Activated CD8-positive, alpha-beta memory T cell treated with anti-CD3 and anti-CD28 coated beads for 36 hours (primary cell): ENCODE results near the gene CYP46A1. TPM values are rescaled to one million over a fixed set of nuclear protein-coding genes. Genes with fewer than 3 reads are reported as not detected.

Source experiments
- CTCF ChIA-PET: fragments of 350-600 bp; sonication (Branson Sonifier 250); formaldehyde crosslinking; loops from one replicate; lab custom pipeline; 2021; ENCODE audit warnings: antibody characterized with exemption; lab: Charles Lee
- POLR2A ChIA-PET: fragments of 350-600 bp; sonication (Branson Sonifier 250); formaldehyde crosslinking; loops from one replicate; lab custom pipeline; 2021; ENCODE audit warnings: antibody characterized with exemption; lab: Charles Lee
- total RNA-seq, 2 experiments: library from RNA; stranded (reverse); gene quantifications; one replicate each; pipeline ENCODE4 v1.2.3, GENCODE V29; 2021

The CYP46A1 gene
- total RNA-seq, 2 experiments from 2014 or later: 0.19 to 0.46 TPM

GRCh38 chr14:99748529-99748928, 64.4 kb downstream of the CYP46A1 start:
- ChIA-PET POLR2A (no interaction called here), CTCF (no interaction called here)

DNA sequence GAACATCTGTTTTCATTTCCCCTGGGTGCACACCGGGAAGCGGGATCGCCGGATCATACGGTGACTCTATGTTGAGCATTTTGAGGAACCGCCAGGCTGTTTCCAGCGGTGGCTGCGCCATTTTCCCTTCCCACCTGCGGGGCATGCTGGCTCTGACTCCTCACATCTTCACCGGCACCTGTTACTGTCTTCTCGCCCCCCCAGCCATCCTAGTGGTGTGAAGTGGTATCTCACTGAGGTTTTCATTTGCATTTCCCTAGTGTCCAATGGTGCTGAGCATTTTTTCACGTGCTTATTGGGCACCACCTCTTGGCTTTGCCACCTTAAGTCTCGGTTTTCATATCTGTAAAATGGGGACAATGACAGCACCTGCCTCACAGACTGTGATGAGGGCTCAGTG, 65.0 kb downstream of the CYP46A1 start:
- POLR2A ChIA-PET: no interaction called here
- CTCF ChIA-PET: no interaction called here

DNA sequence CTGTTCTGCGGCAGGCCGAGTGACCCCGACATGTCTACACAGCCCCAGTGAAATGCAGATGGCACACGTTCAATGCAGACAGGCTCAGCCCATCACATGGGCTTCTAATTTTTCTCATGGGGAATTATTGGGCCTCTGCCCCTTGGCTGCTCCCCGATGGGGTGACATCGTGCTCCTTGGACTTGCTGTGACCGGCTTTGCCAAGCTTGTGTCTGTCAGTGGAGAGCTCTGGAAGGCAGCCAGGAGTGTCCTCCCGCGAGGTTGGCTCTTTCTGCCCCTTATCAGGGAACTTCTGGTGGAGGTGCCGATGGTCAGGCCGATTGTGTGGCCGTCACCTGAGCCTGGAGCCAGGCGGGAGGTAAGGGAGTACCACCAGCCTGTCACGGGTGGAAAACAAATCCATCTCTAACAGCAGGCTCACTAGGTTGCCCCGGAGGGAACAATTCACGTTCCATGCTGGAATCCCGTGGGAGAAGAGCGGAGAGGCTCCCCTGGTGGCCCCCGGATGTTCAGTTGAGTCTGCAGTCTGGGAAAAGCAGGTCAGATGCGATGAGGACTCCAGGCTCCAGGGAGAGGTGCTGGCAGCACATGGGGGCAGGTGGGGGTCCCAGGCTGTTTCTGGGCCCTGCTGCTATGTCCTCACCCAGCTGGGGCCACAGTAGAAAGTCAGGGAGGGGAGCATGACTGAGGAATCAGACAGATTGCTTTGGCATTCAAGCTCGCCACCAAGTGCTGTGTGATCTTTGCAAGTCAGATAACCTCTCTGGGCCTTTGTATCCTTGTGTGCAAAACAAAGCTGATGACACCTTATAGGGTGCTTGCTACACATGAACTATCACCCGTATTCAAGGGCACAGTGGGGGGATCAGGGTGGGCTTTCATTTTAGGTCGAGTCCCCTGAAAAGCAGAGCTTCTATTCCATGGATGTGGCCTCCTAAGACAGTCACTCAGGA, 65.9 kb downstream of the CYP46A1 start:
- ChIA-PET CTCF (interaction anchor here (0.9 kb wide), 1 partner anchor 20 kb away, joined by 3 read pairs; no protein-coding TSS in a partner anchor), POLR2A (no interaction called here)

DNA sequence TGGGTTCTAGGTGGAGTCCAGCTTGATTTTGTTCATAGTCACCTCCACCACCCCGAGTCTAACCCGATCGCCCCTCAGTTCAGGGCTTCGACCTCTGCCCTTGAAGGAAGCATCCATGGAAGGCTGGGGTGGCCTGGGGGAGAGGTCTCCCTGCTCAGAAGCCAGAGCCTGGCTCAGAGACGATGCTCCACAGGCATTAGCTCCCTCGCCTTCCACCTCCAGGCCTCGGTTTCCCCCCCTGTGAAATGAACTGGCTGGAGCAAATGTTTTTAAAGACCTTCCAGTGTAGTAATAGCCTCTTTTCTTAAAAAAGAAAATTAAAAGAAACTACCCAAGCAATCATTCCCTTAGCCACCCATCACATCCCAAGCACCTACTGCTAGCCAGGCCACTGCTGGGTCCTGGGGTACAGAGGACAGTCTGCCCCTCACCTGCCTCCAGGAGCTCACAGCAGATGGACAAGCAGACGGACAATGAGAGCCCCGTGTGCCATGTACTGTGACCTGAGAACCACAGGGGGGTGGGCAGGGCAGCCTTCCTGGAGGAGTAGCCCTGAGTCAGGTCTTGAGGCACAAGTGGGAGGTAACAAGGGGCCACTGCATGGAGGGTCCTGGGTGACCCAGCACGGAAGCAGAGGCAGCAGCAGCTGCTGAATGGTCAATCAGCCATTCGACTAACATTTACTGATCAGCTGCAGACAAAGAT, 66.8 kb downstream of the CYP46A1 start:
- CTCF ChIA-PET: interaction anchor here (0.9 kb wide), 1 partner anchor 21 kb away, joined by 3 read pairs; no protein-coding TSS in a partner anchor
- POLR2A ChIA-PET: no interaction called here

- POLR2A ChIA-PET: no interaction called here
- CTCF ChIA-PET: interaction anchor here (0.6 kb wide), 1 partner anchor 148 kb away, joined by 3 read pairs; no protein-coding TSS in a partner anchor
Observed at GRCh38 chr14:99751539-99752485, 67.7 kb downstream of the CYP46A1 start.

DNA sequence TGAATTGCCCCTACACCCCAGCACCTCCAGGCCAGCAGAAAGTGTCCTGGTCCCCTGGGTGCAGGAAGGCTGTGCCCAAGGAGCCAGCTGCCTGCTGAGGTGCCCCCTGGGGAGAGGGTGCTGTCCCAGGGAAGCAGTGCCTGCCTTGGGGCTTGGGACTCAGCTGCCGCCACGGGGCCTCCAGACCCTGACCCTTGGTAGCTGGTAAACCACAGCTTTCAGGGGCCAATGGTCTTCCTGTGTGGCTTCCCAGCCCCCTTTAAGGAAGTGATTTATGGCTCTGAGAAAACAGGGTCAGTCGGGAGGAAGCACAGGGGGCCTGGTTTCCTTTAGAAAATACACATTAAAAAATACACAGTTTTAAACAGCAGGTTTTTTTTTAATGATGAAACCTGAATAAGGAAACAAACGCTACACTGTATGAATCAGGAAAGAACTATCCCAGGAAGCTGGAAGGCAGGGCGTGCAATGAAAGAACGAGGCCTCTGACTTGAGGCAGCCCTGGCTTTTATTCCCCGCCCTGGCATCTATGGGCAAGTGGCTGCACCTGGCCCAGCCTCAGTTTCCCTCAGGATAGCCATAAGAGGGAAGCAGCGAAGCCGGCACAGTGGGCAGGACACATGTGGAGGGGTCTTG, 68.5 kb downstream of the CYP46A1 start:
- ChIA-PET CTCF (no interaction called here), POLR2A (no interaction called here)

DNA sequence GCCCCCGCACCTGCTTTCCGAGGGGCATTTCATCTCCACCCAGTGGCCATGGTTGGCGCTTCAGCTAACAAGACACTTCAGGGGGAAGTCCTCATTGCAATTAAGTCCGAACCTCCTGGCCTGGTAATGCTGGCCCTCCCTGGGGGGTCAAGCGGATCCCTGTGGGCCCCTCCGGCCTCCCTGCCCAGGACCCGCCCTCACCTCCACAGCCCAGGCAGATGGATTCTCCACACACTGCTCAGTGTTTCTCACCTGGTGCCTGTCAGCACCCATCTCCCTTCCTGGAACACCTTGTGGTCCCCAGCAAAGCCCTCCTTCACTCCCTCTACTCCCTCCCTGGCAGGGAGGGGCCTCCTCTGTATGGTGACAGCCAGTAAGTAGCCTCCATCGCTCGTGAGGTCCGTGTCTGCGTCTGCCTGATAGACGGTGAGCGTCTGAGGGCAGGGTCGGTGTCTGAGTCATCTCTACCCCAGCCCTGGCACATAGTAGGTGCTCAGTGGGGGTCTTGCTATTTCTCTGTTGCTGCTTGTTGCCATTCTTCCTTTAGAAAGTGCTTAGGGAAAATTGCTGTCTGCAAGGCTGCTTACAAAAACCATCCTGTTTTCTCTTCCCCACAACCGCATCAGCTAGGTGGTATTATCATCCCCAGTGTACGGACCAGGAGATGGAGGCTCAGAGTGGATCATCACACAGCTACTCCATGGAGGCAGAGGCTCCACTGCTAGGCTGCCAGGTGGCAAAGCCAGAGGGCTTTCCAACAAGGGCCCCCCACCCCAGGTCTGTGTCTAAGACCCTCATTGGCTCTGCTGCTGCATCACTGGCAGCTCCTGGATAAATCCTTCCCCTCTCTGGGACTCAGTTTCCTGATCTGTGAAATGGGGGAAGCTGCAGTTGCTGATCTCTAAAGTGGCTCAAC, 69.4 kb downstream of the CYP46A1 start:
- ChIA-PET CTCF (no interaction called here), POLR2A (no interaction called here)

DNA sequence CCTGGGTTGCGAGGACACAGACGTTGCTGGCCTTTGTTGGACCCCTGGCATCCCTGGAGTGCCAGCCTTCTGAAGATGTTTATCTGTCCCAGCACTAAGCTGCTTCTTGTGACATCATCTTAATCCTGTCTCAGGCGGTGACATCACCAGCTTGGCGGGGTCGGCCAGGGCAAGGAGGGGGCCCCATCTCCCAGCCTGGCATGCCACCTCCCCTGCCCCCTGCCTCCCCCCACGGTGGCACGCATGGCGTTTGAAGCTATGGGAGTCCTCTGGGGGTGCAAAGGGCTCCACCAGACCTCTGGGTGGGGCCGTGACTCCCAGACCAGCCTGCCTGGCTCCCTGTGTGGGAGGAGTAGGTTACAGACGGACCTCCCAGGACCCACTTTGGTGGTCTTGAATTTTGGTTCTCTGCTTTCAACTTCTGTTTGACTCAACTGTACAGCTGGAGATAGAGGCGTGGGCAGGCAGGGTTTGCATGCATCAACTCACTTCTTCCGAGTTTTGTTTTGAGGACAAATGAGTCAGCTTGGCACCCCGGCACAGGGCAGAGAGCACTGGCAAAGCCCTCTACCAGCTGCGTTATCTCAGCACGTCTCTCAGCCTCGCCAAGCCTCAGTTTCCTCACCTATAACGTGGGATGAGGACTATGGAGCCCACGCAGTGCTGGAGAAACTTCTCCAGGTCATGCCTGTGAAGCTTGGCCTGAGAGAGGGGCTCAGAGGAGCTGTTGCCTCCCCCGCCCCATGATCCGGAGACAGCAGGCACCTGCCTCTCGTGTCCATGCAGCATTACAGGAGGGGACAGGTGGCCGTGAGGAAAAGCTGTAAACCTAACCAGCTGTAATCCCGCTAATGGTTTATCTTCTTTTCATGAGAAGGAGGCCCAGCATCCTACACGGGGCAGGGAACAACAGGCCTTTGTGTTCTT, 70.3 kb downstream of the CYP46A1 start:
- POLR2A ChIA-PET: no interaction called here

DNA sequence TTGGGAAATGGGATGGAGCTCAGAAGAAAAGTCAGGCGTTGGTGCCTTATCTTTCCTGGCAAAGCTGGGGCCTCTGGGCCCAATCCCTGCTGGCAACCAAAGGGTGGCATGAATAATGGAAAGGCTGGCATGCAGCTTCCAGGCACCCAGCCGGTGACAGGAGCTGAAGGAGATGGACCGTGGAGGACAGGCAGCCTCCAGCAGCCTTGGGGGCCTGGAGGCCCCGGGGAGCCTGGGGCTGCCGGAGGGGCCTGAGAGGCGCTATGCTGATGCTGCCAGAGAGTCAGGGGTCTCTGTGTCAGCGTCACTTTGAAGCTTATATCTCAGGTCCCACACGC, 70.9 kb downstream of the CYP46A1 start:
- POLR2A ChIA-PET: no interaction called here
- CTCF ChIA-PET: interaction anchor here (0.9 kb wide), 1 partner anchor 25 kb away, joined by 3 read pairs; no protein-coding TSS in a partner anchor

More for the DNA sequence above, 70.3 kb downstream of the CYP46A1 start:
- CTCF ChIA-PET: interaction anchor here (0.9 kb wide), 1 partner anchor 24 kb away, joined by 3 read pairs; no protein-coding TSS in a partner anchor

- POLR2A ChIA-PET: interaction anchor here (0.5 kb wide), 1 partner anchor 13 kb away, joined by 4 read pairs; no protein-coding TSS in a partner anchor
Observed at GRCh38 chr14:99755629-99756603, 71.8 kb downstream of the CYP46A1 start.

DNA sequence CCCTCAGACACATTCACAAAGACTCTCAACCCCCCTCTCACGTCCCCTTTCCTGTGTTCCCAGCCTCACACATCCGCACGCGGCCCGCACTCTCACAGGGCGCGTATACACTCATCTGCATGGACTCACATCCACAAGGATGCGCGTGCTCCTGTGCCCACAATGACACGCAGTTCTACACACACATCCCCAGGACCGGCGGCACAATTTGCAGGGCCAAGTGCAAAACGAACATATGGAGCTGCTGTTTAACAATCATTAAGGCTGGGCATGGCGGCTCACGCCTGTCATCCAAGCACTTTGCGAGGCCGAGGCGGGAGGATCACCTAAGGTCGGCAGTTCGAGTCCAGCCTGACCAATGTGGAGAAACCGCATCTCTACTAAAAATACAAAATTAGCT, 72.7 kb downstream of the CYP46A1 start:
- ChIA-PET CTCF (no interaction called here), POLR2A (no interaction called here)

More at GRCh38 chr14:99755629-99756603, 71.8 kb downstream of the CYP46A1 start:
- CTCF ChIA-PET: no interaction called here

DNA sequence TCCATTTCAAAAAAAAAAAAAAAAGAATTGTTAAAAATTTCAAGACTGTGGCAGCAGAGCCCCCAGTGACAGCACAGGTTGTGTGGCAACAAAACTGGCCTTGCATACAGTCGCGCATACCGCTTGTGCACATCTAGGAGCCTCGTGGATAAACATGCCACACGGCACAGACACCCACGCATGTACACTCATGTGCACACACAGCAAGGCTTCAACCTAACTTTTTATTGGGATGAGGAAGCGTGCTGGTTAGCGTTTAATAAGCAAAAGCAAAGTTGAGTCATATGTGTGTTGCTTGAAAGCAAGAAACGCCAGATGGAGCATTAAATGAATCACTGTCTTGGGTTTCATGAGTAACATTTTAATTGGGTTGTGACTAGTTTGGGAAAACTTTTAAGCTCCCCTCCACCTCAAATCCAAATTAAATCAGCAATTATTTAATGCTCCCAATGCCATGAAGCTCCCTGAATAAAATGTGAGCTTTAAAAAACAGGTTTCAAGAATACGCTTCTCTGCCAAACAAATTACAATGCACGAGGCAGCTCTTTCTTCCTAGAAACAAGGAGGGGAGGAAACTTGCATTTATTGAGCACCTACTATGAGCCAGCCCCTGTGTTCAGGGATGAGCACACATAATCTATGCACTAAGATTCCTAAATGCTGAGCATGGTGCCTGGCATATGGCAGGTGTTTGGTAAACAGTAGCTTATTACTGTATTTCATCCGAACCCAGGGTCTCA, 73.4 kb downstream of the CYP46A1 start:
- ChIA-PET POLR2A (no interaction called here), CTCF (no interaction called here)

DNA sequence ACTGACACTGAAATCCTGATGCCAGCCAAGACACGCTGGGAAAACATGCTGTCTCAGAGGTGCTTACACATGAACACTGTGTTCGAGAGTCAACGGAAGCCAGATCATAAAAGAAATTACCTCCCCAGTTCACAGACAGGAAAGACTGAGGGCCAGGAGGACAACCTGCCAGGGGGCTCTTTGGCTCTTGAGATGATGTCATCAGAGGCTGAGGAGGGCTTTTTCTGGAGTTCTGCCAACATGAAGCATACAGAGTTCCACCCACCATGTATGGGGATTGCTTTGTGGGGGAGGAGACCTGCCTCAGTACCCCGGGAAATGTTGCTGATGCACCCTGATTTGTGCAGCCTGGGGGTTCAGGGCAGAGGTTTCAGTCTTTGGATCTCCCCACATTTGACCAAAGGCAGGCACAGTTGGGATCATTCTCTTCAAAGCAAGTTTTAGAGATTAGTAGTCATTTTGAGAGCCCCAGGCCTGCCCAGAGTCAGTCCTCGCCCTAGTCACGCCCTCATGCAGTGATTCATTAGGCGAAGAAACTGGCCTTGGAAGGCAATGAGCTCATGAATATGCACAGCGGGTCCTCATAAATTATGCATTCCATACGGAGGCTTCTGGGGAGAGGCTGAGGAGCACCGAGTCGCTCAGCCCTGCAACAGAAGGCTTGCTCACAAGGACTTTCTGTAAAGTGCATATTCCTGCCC, 74.2 kb downstream of the CYP46A1 start:
- CTCF ChIA-PET: no interaction called here
- POLR2A ChIA-PET: no interaction called here

DNA sequence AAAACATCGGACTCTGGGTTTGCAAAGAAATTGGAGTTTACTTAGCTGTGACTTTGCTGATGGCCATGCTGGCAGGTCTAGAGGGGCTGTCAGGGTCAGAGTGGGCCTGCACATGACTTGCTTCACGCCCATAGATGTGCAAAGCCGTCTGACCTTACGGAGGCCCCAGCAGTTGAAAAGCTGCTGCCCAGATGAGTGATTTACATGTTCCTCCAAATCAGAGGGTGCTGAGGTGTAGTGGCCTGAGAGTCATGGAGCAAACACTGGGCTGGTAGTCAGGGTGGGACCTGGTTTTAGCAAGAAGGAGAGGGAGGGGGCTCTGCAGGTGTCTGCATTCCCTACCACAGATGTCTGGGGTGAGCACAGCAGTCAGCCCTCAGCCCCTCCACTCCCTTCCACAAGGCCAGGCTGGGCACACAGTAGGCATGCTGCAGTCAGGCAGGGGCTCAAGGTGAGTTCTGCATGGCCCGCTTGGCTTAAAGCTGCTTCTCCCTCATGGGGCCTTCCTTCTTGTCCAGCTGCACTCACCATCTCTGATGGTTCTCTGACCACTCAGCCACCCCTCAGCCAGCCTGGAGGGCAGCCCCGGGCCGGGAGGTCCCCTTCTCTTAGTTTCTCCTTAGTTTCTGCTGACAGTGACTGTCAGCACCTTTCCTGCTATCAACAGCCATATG, 74.9 kb downstream of the CYP46A1 start:
- CTCF ChIA-PET: no interaction called here
- POLR2A ChIA-PET: no interaction called here
